Uterus (tissue), 2 donors: Measurements from ENCODE around the gene HSPBAP1.

Experiments
- POLR2A ChIP-seq, 2 donors: fragments of 450-650 bp; IDR thresholded peaks; one replicate each; pipeline ENCODE4 v1.6.1; 2016; ENCODE audit warnings: antibody characterized with exemption in 2 of 2, mild to moderate bottlenecking in 1 of 2, moderate library complexity in 1 of 2
- TF ChIP-seq, protein P1 (sequence below), 4 experiments: fragments of 200-600 bp in 2 of 4; fragments of 450-650 bp in 2 of 4; sonication (generic) in 2 of 4; IDR thresholded peaks; one replicate each; pipeline ENCODE4 v1.5.1; 2016 to 2019; ENCODE audit warnings: antibody characterized with exemption in 4 of 4, mild to moderate bottlenecking in 2 of 4, moderate library complexity in 1 of 4

DNA sequence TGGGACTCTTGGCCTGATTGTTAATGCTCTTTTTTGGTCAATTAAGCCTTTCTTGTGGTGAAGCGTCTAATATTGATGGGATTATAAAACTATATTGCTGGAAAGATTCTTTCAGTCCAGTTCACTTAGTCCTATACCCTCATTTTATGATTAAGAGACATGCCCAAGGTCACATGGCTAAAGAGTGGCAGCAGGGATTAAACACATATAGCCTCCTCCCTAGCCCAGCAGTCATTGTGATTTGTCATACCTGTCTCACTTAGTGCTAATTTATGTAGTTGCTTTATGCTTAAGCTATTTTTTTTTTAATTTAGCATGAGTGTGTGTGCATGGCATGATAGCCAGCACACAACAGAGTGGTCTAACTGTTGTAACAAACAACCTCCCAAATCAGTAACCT, 103.5 kb downstream of the HSPBAP1 start:
- TF ChIP-seq POLR2A (IDR thresholded peaks at IDR 0.05), result no peak
- TF ChIP-seq, protein P1, sequence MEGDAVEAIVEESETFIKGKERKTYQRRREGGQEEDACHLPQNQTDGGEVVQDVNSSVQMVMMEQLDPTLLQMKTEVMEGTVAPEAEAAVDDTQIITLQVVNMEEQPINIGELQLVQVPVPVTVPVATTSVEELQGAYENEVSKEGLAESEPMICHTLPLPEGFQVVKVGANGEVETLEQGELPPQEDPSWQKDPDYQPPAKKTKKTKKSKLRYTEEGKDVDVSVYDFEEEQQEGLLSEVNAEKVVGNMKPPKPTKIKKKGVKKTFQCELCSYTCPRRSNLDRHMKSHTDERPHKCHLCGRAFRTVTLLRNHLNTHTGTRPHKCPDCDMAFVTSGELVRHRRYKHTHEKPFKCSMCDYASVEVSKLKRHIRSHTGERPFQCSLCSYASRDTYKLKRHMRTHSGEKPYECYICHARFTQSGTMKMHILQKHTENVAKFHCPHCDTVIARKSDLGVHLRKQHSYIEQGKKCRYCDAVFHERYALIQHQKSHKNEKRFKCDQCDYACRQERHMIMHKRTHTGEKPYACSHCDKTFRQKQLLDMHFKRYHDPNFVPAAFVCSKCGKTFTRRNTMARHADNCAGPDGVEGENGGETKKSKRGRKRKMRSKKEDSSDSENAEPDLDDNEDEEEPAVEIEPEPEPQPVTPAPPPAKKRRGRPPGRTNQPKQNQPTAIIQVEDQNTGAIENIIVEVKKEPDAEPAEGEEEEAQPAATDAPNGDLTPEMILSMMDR (IDR thresholded peaks at IDR 0.05), result no peak
